Brain pericyte (primary cell): ENCODE measurements around the gene MPRIP.

Source experiments
- DNase-seq: peaks from one replicate; pipeline ENCODE4 v3.0.0-alpha.2; 2012; ENCODE audit warnings: low read depth, low spot score

Gene MPRIP

DNA sequence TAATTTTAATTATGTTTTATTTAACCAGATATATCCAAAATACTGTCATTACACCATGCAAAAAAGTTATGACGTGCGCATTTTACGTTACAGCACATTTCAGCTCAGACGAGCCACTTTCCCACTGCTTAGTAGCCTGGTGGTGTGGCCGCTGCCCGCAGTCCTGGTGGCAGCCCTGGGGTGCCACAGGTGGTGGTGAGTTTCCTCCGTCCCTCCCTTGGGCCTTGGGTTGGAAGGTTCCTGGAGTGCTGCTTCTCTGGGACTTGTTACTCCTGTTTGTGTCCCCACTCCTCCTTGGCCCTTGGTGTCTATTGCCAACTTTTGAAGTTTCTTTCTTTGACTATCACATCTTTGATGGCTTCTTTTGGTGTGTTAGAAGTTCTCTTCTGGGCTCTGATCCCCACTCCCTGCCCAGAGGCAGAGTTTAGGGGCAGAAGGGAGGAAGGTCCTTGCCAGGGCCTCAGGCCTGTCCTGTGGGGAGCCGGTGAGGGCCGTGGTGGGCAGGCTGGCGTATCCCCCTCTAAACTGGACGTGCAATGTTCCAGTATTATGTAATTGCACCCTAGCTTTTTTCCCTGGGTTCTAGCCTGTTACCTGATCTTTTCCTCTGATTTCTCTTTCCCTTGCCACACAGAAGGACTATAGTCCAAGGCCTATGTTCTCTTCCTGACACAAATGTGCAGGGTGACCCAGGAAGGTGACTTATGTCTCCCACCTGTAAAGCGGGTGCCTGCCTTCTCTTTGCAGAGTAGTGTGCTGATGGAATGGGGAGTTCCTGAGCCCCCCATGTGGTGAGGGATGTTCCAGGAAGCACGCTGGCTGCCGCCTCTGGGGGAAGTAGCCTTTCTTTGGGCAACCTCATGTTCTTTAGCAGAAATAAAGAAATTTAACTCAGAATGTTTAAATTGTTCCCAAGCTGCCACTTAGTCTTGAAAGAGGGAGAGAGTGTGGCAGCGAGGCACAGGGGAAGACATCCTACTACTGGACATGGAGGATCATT, 8.4 kb downstream of the MPRIP start:
- no peak for DNase-seq

- no peak for DNase-seq
Measured at GRCh38 chr17:17051380-17051779, 9.1 kb downstream of the MPRIP start.

DNA sequence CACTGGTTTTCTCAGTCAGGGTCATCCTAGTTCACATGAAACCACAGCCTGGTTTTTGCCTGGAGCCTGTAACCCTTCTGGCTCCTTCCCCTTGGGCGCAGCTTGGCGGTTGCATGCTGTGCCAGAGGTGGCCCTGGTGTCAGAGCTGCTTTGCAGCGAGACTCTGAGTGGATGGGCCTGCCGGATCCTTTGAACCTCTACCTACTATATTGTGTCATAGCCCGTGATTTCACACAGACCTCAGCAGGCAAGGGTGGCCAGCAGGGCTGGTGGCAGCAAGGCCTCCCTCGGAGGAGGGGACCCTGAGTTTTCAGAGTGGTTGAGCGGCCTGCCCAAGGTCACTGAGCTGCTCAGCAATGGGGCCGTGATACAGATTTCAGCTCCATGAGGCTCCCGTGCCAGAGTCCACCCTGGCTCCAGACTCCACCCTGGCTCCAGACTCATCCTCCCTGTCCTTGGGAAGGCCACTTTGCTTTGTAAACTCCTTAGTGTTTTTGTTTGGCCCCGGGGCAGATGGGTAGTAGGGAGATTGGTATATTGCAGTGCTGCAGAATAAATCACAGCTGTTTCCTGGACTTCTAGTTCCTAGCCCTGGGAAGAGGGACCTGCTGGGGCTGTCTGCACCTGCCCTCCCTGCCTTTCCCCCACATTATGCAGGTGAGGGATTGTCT, 9.7 kb downstream of the MPRIP start:
- no peak for DNase-seq

DNA sequence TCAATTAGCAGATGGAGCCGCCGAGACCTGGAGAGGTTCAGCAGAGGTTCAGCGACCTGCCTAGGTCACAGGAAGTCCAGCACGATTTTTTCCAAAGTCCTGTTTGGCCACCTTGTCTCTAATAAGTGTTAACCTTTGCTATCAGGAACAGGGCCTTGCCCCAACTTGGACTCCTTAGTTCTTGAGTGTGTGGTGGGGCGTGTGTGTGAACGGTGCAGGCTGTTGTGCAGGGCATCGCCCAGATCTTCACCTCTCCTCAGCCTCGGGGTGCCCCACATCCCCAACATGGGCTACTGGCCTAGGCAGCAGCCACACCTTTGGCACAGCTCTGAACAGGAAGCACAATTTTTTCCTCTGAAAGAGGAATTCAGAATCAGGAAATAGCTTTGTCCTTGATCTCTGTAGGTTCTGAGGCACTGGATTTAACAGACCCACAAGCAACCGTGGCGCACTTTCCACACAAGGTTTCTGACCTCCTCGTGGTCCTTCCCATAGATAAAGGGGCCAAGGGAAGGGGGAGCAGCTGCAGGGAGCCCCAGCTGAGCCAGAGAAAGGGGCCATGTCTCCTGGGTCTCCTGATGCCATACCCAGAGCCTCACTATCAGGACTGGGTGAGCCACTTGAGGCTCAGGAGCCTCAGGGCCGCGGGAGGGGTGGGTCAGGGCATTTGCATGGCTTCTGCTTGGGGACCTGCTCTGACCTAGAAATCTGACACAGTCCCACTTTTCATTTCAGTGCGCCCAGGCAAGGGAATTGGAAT, 10.4 kb downstream of the MPRIP start:
- no peak for DNase-seq

GRCh38 chr17:17053446-17054379, 11.5 kb downstream of the MPRIP start:
- DNase-seq: no peak

DNA sequence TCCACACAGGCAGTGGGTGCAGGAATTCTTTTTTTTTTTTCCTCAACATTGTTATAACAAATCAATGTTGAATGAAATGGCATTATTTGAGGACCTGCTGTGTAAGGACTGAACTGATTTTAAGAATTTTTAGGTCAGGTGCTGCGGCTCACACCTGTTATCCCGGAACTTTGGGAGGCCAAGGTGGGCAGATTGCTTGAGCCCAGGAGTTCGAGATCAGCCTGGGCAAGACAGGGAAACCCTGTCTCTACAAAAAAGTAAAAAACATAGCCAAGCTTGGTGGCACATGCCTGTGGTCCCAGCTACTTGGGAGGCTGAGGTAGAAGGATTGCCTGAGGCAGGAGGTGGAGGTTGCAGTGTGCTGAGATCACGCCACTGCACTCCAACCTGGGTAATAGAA, 12.4 kb downstream of the MPRIP start:
- no peak for DNase-seq

DNA sequence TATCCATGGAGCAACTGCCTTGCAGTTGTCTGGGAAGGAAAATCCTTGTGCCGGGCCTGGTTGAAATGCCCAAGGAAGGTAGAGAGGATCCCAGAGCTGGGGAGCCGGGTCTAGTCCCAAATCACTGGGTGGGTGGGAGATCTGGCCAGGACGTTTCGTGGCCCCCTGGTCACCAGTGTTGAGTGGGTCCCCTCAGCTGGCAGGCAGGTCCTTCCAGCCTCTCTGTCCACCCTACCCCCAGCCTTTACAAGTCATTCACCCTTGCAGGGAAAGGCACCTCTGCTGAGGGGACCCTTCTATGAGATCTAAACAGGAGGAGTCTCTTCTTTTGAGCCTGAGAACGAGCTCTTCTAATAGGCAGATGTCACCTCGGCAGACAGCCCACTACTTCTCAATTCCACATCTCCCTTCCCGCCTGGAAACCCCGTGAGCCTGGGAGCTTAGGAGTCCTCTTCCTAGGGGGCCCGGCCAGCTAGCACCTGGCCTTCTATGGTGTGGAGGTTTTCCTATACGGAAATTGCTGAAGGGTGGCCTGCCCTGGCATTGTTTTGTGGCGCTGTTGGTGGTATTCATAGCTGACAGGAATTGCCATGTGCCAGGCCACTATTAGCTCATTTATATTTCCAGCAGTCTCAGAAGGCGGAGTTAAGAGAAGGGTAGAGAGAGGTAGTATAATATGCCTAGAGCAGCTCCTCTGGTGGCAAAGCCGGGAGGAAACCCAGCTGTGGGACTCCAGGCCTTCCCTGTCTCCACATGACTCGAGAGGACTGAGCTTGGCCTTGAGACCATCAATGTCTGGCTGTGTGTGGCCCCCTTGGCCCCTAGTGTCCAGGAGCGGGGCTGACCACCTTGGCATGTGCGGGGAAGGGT, 13.3 kb downstream of the MPRIP start:
- DNase-seq: no peak

DNA sequence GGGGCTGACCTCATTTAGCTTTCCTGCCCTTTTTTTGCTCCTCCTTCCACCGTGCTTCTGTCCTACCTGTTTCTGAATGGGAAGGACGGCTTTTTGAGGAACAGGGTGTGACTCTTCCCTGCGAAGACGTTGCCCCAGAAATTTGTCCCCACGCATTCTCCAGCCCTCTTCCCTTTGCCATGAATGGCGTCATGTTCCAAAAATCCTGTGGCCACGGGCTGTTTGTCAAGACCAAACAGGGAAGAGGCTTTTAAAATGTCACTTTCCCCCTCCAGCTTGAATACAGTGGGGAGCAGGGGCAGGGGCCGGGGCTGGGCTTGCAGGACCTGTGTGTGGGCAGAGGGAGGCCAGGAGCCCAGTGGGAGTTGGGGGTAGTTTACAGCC, 13.9 kb downstream of the MPRIP start:
- DNase-seq: no peak

- no peak for DNase-seq
Measured at GRCh38 chr17:17057057-17057551, 14.8 kb downstream of the MPRIP start.

- no peak for DNase-seq
Measured at GRCh38 chr17:17058304-17058703, 16.0 kb downstream of the MPRIP start.

- DNase-seq: no peak
Measured at GRCh38 chr17:17059301-17059890, 17.1 kb downstream of the MPRIP start.

- DNase-seq: no peak
Measured at GRCh38 chr17:17060001-17060922, 18.0 kb downstream of the MPRIP start.

DNA sequence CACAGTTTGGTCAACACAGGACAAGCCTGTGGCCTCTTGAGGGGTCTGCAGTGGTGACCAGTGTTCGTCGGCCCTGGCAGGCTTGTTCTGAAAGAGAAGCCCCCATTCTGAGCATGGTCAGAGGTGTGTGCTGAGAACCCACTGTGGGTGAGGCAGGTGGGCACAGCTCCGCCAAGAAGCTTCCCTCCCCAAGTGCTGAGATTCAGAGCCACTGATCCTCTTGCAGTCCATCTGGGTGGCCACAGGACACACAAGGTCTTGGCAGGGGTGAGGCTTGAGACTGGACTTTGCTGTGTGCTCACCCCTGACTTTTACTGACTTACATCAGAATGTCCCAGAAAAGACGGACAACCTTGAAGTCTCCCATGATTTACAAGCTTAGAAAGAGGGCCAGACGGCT, 18.7 kb downstream of the MPRIP start:
- DNase-seq: no peak

DNA sequence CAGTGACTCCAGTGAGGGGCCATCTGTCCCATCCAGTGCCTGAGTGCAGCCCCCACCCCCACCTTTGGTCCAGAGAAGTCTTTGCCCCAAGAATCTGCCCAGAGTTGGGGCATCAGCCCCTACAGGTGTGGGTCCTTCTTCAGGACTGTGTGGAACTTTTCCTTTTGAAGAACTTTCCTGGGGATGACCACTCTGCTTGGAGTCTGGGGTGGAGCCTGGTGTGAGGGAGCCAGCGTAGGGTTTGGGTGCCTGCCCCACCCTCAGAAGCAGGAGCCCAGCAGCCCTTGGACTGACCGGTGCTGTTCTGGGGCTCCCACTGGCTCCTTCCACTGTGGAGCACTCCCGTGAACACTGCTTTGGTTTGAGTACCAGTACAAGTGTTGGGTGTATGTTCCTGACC, 19.3 kb downstream of the MPRIP start:
- no peak for DNase-seq

- DNase-seq: no peak
Measured at GRCh38 chr17:17062356-17062755, 20.1 kb downstream of the MPRIP start.

GRCh38 chr17:17062866-17063265, 20.6 kb downstream of the MPRIP start:
- no peak for DNase-seq

GRCh38 chr17:17063546-17064122, 21.4 kb downstream of the MPRIP start:
- DNase-seq: no peak

DNA sequence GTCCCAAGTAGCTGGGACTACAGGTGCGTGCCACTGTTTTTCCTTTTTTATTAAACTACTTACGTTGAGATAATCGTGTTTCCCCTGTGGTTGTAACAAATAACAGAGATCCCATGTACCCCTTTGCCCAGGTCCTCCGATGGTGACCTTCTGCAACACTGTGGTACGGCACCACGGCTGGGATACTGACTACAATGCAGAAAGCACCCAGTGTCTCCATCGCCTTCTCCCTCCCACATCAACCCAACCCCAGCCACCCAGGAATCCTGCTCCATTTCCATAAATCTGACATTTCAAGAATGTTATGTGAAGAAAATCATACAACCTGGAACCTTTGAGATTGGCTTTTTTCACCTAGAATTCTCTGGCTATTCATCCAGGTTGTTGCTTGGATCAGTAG, 22.1 kb downstream of the MPRIP start:
- no peak for DNase-seq
